ENCODE results near the gene CHRNA10.

- TF ChIP-seq, protein P1, sequence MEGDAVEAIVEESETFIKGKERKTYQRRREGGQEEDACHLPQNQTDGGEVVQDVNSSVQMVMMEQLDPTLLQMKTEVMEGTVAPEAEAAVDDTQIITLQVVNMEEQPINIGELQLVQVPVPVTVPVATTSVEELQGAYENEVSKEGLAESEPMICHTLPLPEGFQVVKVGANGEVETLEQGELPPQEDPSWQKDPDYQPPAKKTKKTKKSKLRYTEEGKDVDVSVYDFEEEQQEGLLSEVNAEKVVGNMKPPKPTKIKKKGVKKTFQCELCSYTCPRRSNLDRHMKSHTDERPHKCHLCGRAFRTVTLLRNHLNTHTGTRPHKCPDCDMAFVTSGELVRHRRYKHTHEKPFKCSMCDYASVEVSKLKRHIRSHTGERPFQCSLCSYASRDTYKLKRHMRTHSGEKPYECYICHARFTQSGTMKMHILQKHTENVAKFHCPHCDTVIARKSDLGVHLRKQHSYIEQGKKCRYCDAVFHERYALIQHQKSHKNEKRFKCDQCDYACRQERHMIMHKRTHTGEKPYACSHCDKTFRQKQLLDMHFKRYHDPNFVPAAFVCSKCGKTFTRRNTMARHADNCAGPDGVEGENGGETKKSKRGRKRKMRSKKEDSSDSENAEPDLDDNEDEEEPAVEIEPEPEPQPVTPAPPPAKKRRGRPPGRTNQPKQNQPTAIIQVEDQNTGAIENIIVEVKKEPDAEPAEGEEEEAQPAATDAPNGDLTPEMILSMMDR (IDR thresholded peaks at IDR 0.05): no peak
- TF ChIP-seq ETV6 (CRISPR knock-in tag; IDR thresholded peaks at IDR 0.05): no peak
- TF ChIP-seq SP1 (CRISPR knock-in tag; conservative IDR thresholded peaks at IDR 0.05): no peak
Observed at GRCh38 chr11:3638513-3638912, 32.7 kb downstream of the CHRNA10 start.
